Cardiac septum (tissue), 1 donor: ENCODE results near the gene TP53BP1. TPM values are rescaled to one million over a fixed set of nuclear protein-coding genes. Genes with fewer than 3 reads are reported as not detected.
"Not testable (repeated sequence)": the region's sequence is repeated elsewhere in the genome, so short reads cannot be mapped to it uniquely, and the experiment has no call there.

Experiments
- DNase-seq: peaks from one replicate; pipeline ENCODE4 v3.0.0-alpha.2; 2020; ENCODE audit warnings: low spot score
- intact Hi-C: fragments of 100-400 bp; cut with DNase I; formaldehyde crosslinking; loops from one replicate; pipeline ENCODE4 v1.14.0; 2022
- total RNA-seq: library from RNA; stranded (reverse); fragmentation: NEBNext Ultra II Directional; extraction: Animal tissue kit (Norgen Biotek cat#: 25700); gene quantifications from one replicate; pipeline ENCODE4 v1.2.1, GENCODE V29; 2021
- donor health status: DM: no; HTN: no; CAD: no.

TP53BP1 gene
- total RNA-seq, 1 donor from 2014 or later: 33.1 TPM

GRCh38 chr15:43433661-43434303 lies 59.2 kb downstream of the TP53BP1 start:
- intact Hi-C loops: no loop called here
- no peak for DNase-seq

- intact Hi-C loops: no loop called here
- DNase-seq: no peak
These were observed 59.8 kb downstream of the TP53BP1 start for GRCh38 chr15:43433165-43433564.

- DNase-seq: no peak
- intact Hi-C loops: no loop called here
These were observed 63.3 kb downstream of the TP53BP1 start for GRCh38 chr15:43429687-43430086.

GRCh38 chr15:43423793-43424192 lies 69.2 kb downstream of the TP53BP1 start:
- intact Hi-C loops: no loop called here
- DNase-seq: no peak

GRCh38 chr15:43420876-43421275 lies 72.1 kb downstream of the TP53BP1 start:
- intact Hi-C loops: no loop called here
- DNase-seq: no peak

GRCh38 chr15:43420435-43420834 lies 72.5 kb downstream of the TP53BP1 start:
- intact Hi-C loops: no loop called here
- DNase-seq: no peak

- intact Hi-C loops: no loop called here
- DNase-seq: no peak
These were observed 78.8 kb downstream of the TP53BP1 start for GRCh38 chr15:43414196-43414595.

GRCh38 chr15:43412096-43412495 lies 80.9 kb downstream of the TP53BP1 start:
- DNase-seq: no peak
- intact Hi-C loops: no loop called here

GRCh38 chr15:43410572-43411214 lies 82.3 kb downstream of the TP53BP1 start:
- intact Hi-C loops: no loop called here
- no peak for DNase-seq

GRCh38 chr15:43408789-43409188 lies 84.2 kb downstream of the TP53BP1 start:
- no peak for DNase-seq
- intact Hi-C loops: no loop called here

GRCh38 chr15:43406808-43407207 lies 86.1 kb downstream of the TP53BP1 start:
- intact Hi-C loops: no loop called here

GRCh38 chr15:43406189-43406588 lies 86.8 kb downstream of the TP53BP1 start:
- intact Hi-C loops: no loop called here

More at GRCh38 chr15:43406808-43407207, 86.1 kb downstream of the TP53BP1 start:
- DNase-seq: no peak

GRCh38 chr15:43404130-43404529 lies 88.8 kb downstream of the TP53BP1 start:
- no peak for DNase-seq
- intact Hi-C loops: no loop called here

More at GRCh38 chr15:43406189-43406588, 86.8 kb downstream of the TP53BP1 start:
- no peak for DNase-seq

- intact Hi-C loops: no loop called here
- DNase-seq: no peak
These were observed 89.3 kb downstream of the TP53BP1 start for GRCh38 chr15:43403616-43404015.

- DNase-seq: no peak
- intact Hi-C loops: no loop called here
These were observed 90.7 kb downstream of the TP53BP1 start for GRCh38 chr15:43402255-43402654.

- intact Hi-C loops, DNase-seq: not testable (repeated sequence)
These were observed 99.4 kb downstream of the TP53BP1 start for GRCh38 chr15:43393592-43393991.

GRCh38 chr15:43390723-43391122 lies 102.2 kb downstream of the TP53BP1 start:
- intact Hi-C loops: no loop called here
- no peak for DNase-seq

GRCh38 chr15:43383070-43383469 lies 109.9 kb downstream of the TP53BP1 start:
- no peak for DNase-seq
- intact Hi-C loops: no loop called here

- intact Hi-C loops: no loop called here
- DNase-seq: no peak
These were observed 110.6 kb downstream of the TP53BP1 start for GRCh38 chr15:43382310-43382709.

- no peak for DNase-seq
- intact Hi-C loops: no loop called here
These were observed 114.4 kb downstream of the TP53BP1 start for GRCh38 chr15:43378601-43379000.

GRCh38 chr15:43376017-43376705 lies 116.8 kb downstream of the TP53BP1 start:
- no peak for DNase-seq

More at GRCh38 chr15:43376017-43376705, 116.8 kb downstream of the TP53BP1 start:
- intact Hi-C loops: no loop called here
